ENCODE measurements around the gene PRKCE.

Gene PRKCE

GRCh38 chr2:45651415-45652089 lies at the start of gene PRKCE:
PRKCE (plus strand) TSS chr2:45651675.
- DNase-seq: peak in 3 of 4 experiments; percentile 29 to 43 (median 41)

DNA sequence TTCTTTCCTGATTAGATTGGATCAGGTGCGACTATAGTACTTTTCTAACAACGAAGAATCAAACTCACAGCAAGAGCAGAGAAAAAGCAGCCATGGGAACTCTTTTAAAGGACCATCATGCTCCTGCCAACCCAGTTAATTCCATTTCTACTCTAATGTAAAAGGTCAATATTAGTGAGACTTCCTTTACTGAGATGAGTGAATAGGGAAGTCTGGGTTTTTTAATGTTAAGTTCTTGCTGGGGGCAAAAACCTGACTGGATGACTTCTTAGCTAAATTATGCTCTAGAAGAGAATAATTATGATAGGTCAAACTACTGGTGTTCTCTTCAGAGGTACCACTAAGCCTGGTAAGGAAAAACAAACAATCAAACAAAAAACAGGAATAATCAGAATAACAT lies 48.9 kb upstream of the PRKCE start:
- DNase-seq: no peak

GRCh38 chr2:45605116-45605515 lies 46.4 kb upstream of the PRKCE start:
- no peak for DNase-seq

DNA sequence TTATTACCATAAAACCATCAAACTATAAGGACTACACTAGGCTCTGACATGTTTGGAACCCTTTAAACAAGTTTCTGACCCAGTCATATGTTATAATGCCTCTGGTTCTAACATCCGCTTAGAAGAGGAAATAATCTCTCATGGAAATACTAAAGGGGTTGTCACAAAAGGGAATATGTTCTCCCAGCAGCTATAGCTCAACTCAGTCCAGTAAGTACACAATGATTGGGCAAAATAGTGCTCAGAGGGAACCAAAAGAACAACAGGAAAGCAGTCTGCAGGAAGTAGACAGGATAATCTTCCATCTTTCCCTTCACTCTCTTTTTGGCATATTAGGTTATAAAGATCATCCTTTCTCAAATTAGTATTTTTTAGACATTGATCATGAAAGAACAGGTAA lies 44.7 kb upstream of the PRKCE start:
- no peak for DNase-seq

GRCh38 chr2:45607701-45608100 lies 43.8 kb upstream of the PRKCE start:
- DNase-seq: no peak

- peak in 2 of 4 experiments; percentile 4 to 30 for DNase-seq
These were observed 41.0 kb upstream of the PRKCE start for GRCh38 chr2:45610281-45611019.

- DNase-seq: peak; percentile 50 to 85 (median 68)
These were observed 40.2 kb upstream of the PRKCE start, which contains the start of gene SRBD1 for GRCh38 chr2:45611020-45611859. SRBD1 (minus strand) TSS chr2:45611267; CDS start chr2:45605441, 5,826 bp downstream.

GRCh38 chr2:45612285-45612684 lies 39.2 kb upstream of the PRKCE start:
- DNase-seq: no peak

DNA sequence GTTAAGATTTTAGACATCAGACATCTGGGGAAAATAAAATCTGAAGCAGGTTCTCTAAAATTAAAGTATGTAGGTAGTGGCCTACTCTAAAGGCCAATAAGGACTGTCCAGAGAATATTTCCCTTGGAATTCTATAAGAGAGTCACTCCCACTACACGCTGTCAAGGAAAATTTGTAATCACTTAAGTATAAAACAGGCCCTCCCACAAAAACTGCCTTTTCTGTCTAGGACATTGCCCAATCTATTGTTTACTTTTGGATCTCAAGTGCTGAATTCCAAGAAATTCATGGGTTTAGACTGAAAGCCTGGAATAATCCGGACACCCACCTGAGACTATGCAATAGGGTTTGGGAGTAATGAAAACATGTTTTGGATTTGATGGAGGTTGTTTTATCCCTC lies 38.7 kb upstream of the PRKCE start:
- no peak for DNase-seq

DNA sequence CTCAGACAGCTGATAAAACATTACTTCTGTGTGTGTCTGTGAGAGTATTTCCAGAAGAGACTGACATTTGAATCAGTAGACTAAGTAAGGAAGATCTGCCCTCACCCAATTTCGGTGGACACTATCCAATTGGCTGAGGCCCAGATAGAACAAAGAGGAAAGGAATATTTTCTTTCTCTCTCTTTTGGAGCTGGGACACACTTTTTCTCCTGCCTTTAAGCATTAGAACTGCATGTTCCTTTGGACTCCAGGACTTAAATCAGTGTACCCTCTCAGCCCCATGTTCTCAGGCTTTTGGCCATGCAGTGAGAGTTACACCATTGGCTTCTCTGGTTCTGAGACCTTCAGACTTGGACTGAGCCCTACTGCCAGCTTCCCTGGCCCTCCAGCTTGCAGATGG lies 37.1 kb upstream of the PRKCE start:
- no peak for DNase-seq

GRCh38 chr2:45614871-45615415 lies 36.5 kb upstream of the PRKCE start:
- DNase-seq: no peak

- DNase-seq: no peak
These were observed 34.6 kb upstream of the PRKCE start for GRCh38 chr2:45616658-45617411.

GRCh38 chr2:45617496-45617895 lies 34.0 kb upstream of the PRKCE start:
- DNase-seq: no peak

DNA sequence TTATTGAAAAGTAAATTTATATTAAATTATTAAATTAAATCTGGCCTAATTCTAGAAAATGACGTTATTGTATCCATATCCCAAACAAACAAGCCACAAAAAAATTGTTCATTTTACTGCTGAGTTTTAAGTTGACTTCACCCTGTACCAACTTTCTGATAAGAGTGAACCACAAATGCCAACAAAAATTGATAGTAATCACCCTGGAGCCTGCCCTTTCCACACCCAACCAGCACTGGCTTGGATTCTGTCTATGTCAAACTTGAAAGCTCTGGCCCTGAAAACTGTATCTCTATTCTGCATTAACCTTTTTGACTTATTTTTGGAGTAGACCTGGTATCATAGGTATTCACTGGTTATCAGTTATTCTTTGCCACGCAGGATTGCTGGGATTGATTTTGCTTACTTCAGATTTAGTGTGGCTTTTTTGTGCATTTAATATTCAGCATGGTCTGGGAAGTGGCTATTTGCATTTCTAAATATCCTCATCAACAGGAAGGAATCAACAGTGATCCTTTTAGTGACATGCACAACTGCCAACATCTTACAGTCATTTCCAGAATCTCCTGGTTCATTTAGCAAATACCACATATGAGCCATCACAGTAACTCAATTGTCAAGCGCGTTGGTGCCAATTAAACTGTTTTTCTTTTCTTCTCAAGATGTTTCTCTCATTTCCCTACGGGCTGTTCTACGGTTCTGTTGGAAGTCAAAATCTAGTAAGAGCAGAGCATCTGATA lies 29.0 kb upstream of the PRKCE start:
- no peak for DNase-seq

DNA sequence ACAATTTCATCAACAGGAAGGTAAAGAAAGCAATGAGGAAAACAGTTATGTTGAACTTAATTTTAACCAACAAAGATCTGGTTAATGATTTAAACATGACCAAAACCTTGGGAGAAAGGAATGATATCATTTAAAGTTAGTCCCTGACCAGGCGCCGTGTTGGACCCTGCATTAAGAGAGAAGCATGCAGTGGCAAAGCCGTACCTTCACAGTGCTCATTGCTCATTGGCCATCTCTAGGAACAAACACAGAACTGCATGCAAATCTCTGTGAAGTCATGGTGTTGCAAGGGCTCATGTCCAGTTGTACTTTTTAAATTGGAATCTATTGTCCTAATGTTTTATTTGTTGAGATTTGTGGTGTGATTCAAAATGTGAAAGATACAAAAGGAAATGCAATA lies 28.4 kb upstream of the PRKCE start:
- no peak for DNase-seq

- DNase-seq: no peak
These were observed 25.7 kb upstream of the PRKCE start for GRCh38 chr2:45625824-45626223.

GRCh38 chr2:45626387-45627221 lies 24.9 kb upstream of the PRKCE start:
- no peak for DNase-seq

DNA sequence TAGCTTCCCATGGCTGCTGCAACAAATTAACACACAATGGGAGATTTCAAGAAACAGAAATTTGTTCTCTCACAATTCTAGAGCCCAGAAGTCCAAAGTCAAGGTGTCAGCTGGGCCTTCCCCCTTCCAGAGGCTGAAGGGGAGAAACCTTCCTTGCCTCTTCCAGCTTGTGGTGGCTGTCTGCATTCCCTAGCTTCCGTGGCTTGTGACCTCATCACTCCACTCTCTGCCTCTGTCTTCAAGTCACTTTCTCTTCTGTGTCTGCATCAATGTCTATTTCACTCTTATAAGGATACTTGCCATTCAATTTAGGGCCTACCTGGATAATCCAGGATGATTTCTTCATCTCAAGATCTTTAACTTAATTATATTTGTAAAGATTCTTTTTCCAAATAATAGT lies 23.6 kb upstream of the PRKCE start:
- DNase-seq: no peak

DNA sequence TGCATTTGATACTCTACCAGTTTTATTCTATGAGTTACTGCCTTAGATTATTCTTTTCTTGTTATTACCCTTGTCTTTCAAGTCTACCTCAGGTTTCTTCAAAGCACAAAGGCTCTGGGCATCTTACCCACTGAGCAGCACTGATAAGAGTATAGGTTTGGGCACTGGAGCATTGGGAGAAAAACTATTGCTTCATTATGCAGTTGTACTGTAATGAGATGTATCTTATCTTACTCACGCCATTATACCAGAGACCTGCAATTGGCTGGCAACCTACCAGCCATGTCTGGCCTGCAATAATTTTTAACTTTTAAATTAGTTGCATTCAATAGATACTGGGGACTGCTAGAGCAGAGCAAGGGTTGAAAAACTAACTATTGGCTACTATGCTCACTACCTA lies 21.5 kb upstream of the PRKCE start:
- no peak for DNase-seq

DNA sequence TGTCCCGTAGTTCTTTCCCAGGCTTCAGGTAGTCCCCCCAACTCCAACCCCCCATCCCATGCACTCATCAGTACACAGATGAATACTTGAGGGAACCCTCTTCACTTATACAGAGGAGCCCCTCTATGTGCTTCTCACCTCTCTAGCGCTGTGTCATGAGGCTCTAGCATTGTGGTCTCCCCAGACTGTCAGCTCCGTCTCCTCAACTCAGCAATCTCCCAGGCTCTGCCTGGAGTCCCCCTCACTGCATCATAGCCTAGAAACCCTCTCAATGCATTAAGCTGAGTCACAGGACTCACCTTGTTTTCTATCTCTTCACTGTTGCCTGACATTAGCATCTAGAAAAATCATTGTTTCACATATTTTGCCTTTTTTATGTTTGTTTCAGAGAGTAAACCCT lies 20.2 kb upstream of the PRKCE start:
- DNase-seq: no peak

DNA sequence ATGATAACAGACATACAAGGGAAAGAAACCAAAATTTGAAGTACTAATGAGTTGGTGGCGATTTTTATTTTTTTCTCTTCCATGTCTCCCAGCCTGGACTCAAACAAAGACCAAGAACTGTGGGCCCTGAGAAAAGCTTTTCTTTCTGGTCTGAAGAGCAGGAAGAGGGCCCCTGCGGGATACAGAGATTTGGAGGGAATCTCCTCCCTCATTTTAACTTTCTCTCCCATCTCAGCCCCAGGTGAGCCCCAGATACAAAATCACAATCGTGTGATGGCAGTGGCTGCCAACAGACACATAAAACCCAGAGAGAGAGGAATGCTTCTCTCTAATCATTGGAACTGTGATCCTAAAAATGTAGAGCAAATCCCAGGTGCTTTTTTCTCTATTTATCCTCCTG lies 19.5 kb upstream of the PRKCE start:
- DNase-seq: no peak
